Gastroesophageal sphincter (tissue), 4 donors: ENCODE measurements around the gene TCIRG1. TPM values are rescaled to one million over a fixed set of nuclear protein-coding genes. Genes with fewer than 3 reads are reported as not detected.

ENCODE experiments used
- ATAC-seq: fragments of 150-250 bp; one replicate; pipeline ENCODE4 v1.9.1; 2016; ENCODE audit warnings: mild to moderate bottlenecking, moderate library complexity
- H3K27ac ChIP-seq, 4 donors: fragments of 200-600 bp; sonication (generic) in 3 of 4; 1 replicate in 3 of 4; 2 replicates in 1 of 4; pipeline ENCODE4 v1.5.1; 2016 to 2019
- H3K27me3 ChIP-seq: fragments of 200-600 bp; sonication (generic); one replicate; pipeline ENCODE4 v1.5.1; 2019
- H3K36me3 ChIP-seq, 2 donors: fragments of 200-600 bp; sonication (generic); one replicate each; pipeline ENCODE4 v1.5.1; 2019; ENCODE audit warnings: control low read depth in 1 of 2
- H3K4me1 ChIP-seq, 3 donors: fragments of 200-600 bp; sonication (generic); 1 replicate in 2 of 3; 2 replicates in 1 of 3; pipeline ENCODE4 v1.5.1; 2016 to 2019; ENCODE audit warnings: control low read depth in 2 of 3
- H3K4me3 ChIP-seq, 2 donors: fragments of 200-600 bp; sonication (generic); one replicate each; pipeline ENCODE4 v1.5.1; 2019; ENCODE audit warnings: mild to moderate bottlenecking in 1 of 2, moderate library complexity in 1 of 2
- H3K9me3 ChIP-seq, 3 donors: fragments of 200-600 bp; sonication (generic); one replicate each; pipeline ENCODE4 v1.5.1; 2017 to 2019; ENCODE audit warnings: control low read depth in 2 of 3
- EP300 ChIP-seq: sonication (generic); formaldehyde crosslinking; IDR thresholded peaks from one replicate; pipeline ENCODE4 v1.6.1; 2017; ENCODE audit warnings: antibody characterized with exemption, mild to moderate bottlenecking
- POLR2A ChIP-seq, 2 donors: fragments of 450-650 bp; IDR thresholded peaks; one replicate each; pipeline ENCODE4 v1.6.1; 2017; ENCODE audit warnings: antibody characterized with exemption in 2 of 2, mild to moderate bottlenecking in 2 of 2, moderate library complexity in 1 of 2
- POLR2AphosphoS5 ChIP-seq: sonication (generic); formaldehyde crosslinking; IDR thresholded peaks from one replicate; pipeline ENCODE4 v1.6.1; 2017; ENCODE audit warnings: antibody characterized with exemption
- WGBS, 2 donors: methylation state at CpG; one replicate each; pipeline ENCODE4 v1.1.5; 2018; ENCODE audit warnings: low coverage in 1 of 2; 5-methylcytosine and 5-hydroxymethylcytosine counted together
- total RNA-seq, 4 donors: library from RNA; depleted of rRNA; stranded (reverse); fragments of >200 nt; gene quantifications; one replicate each; pipeline ENCODE4 v1.1.0, GENCODE V29; 2016
- TF ChIP-seq, protein P1 (sequence below), 4 experiments: fragments of 200-600 bp in 2 of 4; fragments of 450-650 bp in 2 of 4; sonication (generic) in 1 of 4; IDR thresholded peaks; one replicate each; pipeline ENCODE4 v1.5.1; 2017 to 2019; ENCODE audit warnings: antibody characterized with exemption in 4 of 4, mild to moderate bottlenecking in 2 of 4, moderate library complexity in 2 of 4

TCIRG1 gene
- total RNA-seq, 4 donors from 2014 or later, result 44.5 to 140 (median 81.2) TPM

DNA sequence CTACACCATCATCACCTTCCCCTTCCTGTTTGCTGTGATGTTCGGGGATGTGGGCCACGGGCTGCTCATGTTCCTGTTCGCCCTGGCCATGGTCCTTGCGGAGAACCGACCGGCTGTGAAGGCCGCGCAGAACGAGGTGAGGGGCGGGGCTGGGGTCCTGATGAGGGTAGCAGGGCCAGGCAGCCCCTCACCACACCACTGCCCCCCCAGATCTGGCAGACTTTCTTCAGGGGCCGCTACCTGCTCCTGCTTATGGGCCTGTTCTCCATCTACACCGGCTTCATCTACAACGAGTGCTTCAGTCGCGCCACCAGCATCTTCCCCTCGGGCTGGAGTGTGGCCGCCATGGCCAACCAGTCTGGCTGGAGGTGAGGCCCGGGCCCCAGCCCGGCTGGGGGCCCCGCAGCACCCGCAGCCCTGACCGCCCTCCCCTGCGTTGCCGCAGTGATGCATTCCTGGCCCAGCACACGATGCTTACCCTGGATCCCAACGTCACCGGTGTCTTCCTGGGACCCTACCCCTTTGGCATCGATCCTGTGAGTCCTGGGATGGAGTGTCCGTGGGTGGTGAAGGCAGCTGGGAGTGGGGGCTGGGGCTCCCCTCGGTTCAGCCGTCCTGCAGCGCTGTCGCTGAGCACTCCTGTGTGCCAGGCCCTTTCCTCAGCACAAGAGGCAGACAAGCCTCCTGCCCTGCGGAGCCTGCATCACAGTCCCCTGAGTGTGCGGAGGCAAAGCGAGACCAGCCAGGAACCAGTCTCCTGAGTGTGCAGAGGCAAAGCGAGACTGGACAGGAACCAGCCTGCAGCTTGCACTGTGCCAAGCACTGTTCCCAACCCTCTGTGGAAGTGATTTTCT lies 8.8 kb downstream of the TCIRG1 start:
- Histone ChIP-seq H3K4me1 (peaks cover 0 to 14% (median 0%) of the 10 kb centered on the region in 3 donors), H3K27me3 (no peaks in the 10 kb centered on the region), H3K36me3 (peaks cover 0 to 97% of the 10 kb centered on the region in 2 donors), H3K27ac (no peak overlapping the region), H3K4me3 (no peak overlapping the region), H3K9me3 (no peaks in the 10 kb centered on the region)
- WGBS, 2 donors, result 77 to 85% methylated on average over 4 to 17 of the region's 37 CpGs
- TF ChIP-seq POLR2AphosphoS5, result no peak
- TF ChIP-seq, protein P1, sequence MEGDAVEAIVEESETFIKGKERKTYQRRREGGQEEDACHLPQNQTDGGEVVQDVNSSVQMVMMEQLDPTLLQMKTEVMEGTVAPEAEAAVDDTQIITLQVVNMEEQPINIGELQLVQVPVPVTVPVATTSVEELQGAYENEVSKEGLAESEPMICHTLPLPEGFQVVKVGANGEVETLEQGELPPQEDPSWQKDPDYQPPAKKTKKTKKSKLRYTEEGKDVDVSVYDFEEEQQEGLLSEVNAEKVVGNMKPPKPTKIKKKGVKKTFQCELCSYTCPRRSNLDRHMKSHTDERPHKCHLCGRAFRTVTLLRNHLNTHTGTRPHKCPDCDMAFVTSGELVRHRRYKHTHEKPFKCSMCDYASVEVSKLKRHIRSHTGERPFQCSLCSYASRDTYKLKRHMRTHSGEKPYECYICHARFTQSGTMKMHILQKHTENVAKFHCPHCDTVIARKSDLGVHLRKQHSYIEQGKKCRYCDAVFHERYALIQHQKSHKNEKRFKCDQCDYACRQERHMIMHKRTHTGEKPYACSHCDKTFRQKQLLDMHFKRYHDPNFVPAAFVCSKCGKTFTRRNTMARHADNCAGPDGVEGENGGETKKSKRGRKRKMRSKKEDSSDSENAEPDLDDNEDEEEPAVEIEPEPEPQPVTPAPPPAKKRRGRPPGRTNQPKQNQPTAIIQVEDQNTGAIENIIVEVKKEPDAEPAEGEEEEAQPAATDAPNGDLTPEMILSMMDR (IDR thresholded peaks at IDR 0.05), result no peak
- TF ChIP-seq POLR2A (IDR thresholded peaks at IDR 0.05), result no peak
- no peak for TF ChIP-seq EP300
- ATAC-seq, result no peak

DNA sequence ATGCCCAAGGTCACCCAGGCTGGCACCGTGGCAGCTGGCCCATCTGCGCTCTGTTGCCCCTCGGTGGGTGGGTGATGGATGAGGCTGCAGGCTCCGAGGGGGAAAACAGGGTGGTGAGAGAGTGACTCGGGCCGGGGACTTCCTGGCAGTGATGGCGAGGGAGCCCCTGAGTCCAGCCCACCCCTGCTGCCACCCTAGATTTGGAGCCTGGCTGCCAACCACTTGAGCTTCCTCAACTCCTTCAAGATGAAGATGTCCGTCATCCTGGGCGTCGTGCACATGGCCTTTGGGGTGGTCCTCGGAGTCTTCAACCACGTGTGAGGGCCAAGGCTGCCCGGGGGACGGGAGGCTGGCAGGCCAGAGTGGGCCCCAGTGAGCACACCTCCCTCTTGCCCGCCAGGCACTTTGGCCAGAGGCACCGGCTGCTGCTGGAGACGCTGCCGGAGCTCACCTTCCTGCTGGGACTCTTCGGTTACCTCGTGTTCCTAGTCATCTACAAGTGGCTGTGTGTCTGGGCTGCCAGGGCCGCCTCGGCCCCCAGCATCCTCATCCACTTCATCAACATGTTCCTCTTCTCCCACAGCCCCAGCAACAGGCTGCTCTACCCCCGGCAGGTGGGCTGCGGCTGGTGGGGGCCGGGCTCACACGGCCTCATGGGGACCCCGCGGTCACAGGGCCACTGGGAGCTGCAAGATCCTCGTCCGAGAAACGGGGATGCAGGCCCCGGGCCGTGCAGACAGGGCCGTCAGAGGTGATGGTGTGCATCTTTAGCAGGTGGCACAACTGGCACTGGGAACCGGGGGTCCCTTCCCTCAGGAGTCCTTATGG lies 10.1 kb downstream of the TCIRG1 start:
- no peak for TF ChIP-seq POLR2AphosphoS5
- no peak for TF ChIP-seq POLR2A (IDR thresholded peaks at IDR 0.05)
- TF ChIP-seq EP300, result no peak
- TF ChIP-seq, protein P1 (IDR thresholded peaks at IDR 0.05), result no peak
- no peak for ATAC-seq
- Histone ChIP-seq H3K4me1 (peaks cover 0 to 1% (median 0%) of the 10 kb centered on the region in 3 donors), H3K27ac (no peak overlapping the region), H3K36me3 (peaks cover 0 to 97% of the 10 kb centered on the region in 2 donors), H3K9me3 (no peaks in the 10 kb centered on the region), H3K4me3 (no peak overlapping the region), H3K27me3 (no peaks in the 10 kb centered on the region)
- WGBS, 2 donors, result 60 to 84% methylated on average over 1 to 5 of the region's 35 CpGs

DNA sequence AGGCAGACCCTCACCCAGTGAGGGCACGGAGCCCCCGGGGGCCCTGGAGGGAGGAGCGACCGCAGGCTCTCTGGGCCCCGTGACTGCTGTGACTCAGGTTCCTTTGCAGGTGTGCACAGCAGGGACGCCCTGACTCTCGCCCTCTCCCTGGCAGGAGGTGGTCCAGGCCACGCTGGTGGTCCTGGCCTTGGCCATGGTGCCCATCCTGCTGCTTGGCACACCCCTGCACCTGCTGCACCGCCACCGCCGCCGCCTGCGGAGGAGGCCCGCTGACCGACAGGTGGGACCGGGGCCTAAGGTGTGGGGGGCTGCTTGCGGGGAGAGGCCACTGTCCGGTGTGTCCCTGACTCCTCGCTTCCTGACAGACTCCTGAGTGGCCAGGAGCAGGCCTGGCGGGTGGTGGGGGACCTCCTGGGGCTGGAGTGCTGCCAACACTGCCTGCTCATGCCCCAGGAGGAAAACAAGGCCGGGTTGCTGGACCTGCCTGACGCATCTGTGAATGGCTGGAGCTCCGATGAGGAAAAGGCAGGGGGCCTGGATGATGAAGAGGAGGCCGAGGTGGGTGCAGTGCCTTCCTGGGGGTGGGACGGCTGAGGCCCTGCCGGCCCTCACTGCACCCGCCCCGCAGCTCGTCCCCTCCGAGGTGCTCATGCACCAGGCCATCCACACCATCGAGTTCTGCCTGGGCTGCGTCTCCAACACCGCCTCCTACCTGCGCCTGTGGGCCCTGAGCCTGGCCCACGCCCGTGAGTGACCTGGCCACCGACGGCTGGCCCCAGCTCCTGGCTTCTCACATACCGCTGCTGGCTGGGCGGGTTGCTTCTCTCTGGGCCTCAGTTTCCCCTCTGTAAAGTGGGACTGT lies 10.9 kb downstream of the TCIRG1 start:
- H3K36me3 ChIP-seq, result peaks cover 0 to 89% of the 10 kb centered on the region in 2 donors
- 90 to 100% methylated on average over 1 to 4 of the region's 40 CpGs for WGBS, 2 donors

DNA sequence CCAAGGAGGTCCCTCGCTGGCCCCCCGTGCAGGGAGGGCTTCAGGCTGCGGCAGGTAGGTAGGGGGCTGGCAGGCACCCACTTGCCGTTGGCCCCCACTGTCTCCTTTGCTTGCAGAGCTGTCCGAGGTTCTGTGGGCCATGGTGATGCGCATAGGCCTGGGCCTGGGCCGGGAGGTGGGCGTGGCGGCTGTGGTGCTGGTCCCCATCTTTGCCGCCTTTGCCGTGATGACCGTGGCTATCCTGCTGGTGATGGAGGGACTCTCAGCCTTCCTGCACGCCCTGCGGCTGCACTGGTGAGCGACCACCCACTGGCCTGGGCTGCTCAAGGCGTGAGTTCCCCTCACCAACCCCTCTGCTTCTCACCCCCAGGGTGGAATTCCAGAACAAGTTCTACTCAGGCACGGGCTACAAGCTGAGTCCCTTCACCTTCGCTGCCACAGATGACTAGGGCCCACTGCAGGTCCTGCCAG lies 11.6 kb downstream of the TCIRG1 start:
- WGBS, 2 donors, result no CpG with 5 or more reads among the region's 18 CpGs
- no peaks in the 10 kb centered on the region for H3K27me3 ChIP-seq
- TF ChIP-seq EP300, result no peak
- no peak for TF ChIP-seq POLR2AphosphoS5
- TF ChIP-seq, protein P1 (IDR thresholded peaks at IDR 0.05), result no peak
- no peak for TF ChIP-seq POLR2A (IDR thresholded peaks at IDR 0.05)
- peaks cover 0 to 83% of the 10 kb centered on the region in 2 donors for H3K36me3 ChIP-seq
- H3K9me3 ChIP-seq, result no peaks in the 10 kb centered on the region
- ATAC-seq, result no peak
- no peak overlapping the region for H3K27ac ChIP-seq
- no peaks in the 10 kb centered on the region for H3K4me1 ChIP-seq
- no peak overlapping the region for H3K4me3 ChIP-seq

More for the DNA sequence above, 10.9 kb downstream of the TCIRG1 start:
- H3K27ac ChIP-seq, result no peak overlapping the region
- ATAC-seq, result no peak
- H3K9me3 ChIP-seq, result no peaks in the 10 kb centered on the region
- no peaks in the 10 kb centered on the region for H3K4me1 ChIP-seq
- H3K27me3 ChIP-seq, result no peaks in the 10 kb centered on the region
- TF ChIP-seq EP300, result no peak
- TF ChIP-seq, protein P1 (IDR thresholded peaks at IDR 0.05), result no peak
- TF ChIP-seq POLR2AphosphoS5, result no peak
- TF ChIP-seq POLR2A (IDR thresholded peaks at IDR 0.05), result no peak
- no peak overlapping the region for H3K4me3 ChIP-seq
